Mucosa of descending colon (tissue), 3 donors: Measurements from ENCODE around the gene CDK2. TPM values are rescaled to one million over a fixed set of nuclear protein-coding genes. Genes with fewer than 3 reads are reported as not detected.
A peak's percentile ranks its signal among the peaks of the same experiment; 100 is the strongest.

Experiments
- ATAC-seq: fragments of 200-7000 bp; cut with Tn5 transposase; one replicate; pipeline ENCODE4 v1.9.1; 2020; ENCODE audit warnings: mild to moderate bottlenecking, moderate library complexity
- DNase-seq, 3 donors: peaks; one replicate each; pipeline ENCODE4 v3.0.0-alpha.2; 2020
- H3K36me3 ChIP-seq: fragments of 200-600 bp; one replicate; pipeline ENCODE4 v1.8.0; 2021; ENCODE audit warnings: low read depth, mild to moderate bottlenecking
- H3K4me1 ChIP-seq: fragments of 200-600 bp; one replicate; pipeline ENCODE4 v1.8.0; 2021; ENCODE audit warnings: low read depth, mild to moderate bottlenecking
- H3K4me3 ChIP-seq: fragments of 200-600 bp; one replicate; pipeline ENCODE4 v1.8.0; 2021; ENCODE audit warnings: mild to moderate bottlenecking
- H3K9me3 ChIP-seq: fragments of 200-600 bp; one replicate; pipeline ENCODE4 v1.8.0; 2021; ENCODE audit warnings: mild to moderate bottlenecking
- intact Hi-C, 2 donors: fragments of 100-400 bp; cut with DNase I in 1 of 2; cut with micrococcal nuclease in 1 of 2; formaldehyde crosslinking; loops; one replicate each; pipeline versions ENCODE4 v1.11.0 to v1.11.1; 2022; cut with DNase I, micrococcal nuclease
- total RNA-seq, 3 donors: library from RNA; stranded (reverse); fragmentation: NEBNext Ultra II Directional in 2 of 3; extraction: Animal tissue kit (Norgen Biotek cat#: 25700) in 2 of 3; gene quantifications; one replicate each; pipeline versions ENCODE4 v1.2.1 to v1.2.4, GENCODE V29; 2021 to 2023
- TF ChIP-seq, protein P1 (sequence below): fragments of 200-600 bp; IDR thresholded peaks from one replicate; pipeline ENCODE4 v1.8.0; 2022; ENCODE audit warnings: antibody characterized with exemption, mild to moderate bottlenecking
- donor health status: DM: no; HTN: no; CAD: no; lungs with moderate emphysema.
- donor health status: DM: no; HTN: no; CAD: no.
- donor health status: DM: no; HTN: yes; CAD: no.

CDK2 gene
- total RNA-seq, 3 donors from 2014 or later, result 17.1 to 22.1 (median 20.8) TPM

DNA sequence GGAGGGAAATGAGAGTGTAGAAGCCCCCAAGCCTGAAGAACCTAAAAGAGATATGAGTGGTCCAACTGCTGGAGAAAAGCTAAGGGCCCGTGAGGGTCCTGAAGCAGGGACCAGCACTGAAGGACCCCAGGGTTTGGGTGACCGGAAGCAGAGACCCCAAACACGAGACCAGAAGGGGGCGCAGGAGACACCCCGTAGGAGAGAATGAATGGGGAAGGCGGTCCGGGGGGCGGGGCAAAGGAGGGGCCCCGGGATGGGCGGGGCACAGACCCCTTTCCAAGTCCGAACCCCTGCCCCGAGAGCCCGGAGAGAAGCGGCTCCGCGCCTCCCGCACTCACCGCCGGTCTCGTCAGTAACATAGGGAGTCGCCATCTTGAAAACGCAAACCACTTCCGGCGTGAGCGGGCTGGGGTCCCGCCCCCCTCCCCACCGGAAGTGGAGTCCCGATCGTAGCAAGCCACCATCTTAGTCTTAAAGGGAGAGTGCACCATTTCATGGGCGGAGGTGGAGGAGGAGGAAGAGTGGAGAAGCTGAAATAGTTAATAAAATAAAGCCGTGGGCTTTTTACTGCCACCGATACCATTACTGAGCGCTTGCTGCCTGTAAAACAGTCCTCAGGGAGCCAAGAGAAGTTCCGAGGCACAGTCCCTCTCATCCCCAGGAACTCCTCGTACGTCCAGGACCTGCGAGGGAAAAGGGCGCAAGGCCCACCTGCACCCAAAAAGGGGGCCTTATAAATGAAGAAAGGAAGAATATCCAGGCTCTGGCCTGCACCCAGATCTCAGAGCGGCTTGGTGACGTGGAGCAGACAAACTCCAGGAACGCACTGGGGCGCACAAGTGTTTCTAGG lies 39.7 kb upstream of the CDK2 start:
- peak; percentile 69 for ATAC-seq
- Histone ChIP-seq H3K4me1 (peaks cover 39% of the 10 kb centered on the region), H3K4me3 (peak overlapping the region; percentile 87), H3K9me3 (no peaks in the 10 kb centered on the region), H3K36me3 (no peaks in the 10 kb centered on the region)
- intact Hi-C loops, result no loop called here
- DNase-seq, result peak; percentile 93 to 97 (median 96)
- TF ChIP-seq, protein P1, sequence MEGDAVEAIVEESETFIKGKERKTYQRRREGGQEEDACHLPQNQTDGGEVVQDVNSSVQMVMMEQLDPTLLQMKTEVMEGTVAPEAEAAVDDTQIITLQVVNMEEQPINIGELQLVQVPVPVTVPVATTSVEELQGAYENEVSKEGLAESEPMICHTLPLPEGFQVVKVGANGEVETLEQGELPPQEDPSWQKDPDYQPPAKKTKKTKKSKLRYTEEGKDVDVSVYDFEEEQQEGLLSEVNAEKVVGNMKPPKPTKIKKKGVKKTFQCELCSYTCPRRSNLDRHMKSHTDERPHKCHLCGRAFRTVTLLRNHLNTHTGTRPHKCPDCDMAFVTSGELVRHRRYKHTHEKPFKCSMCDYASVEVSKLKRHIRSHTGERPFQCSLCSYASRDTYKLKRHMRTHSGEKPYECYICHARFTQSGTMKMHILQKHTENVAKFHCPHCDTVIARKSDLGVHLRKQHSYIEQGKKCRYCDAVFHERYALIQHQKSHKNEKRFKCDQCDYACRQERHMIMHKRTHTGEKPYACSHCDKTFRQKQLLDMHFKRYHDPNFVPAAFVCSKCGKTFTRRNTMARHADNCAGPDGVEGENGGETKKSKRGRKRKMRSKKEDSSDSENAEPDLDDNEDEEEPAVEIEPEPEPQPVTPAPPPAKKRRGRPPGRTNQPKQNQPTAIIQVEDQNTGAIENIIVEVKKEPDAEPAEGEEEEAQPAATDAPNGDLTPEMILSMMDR, result peak; percentile 40

DNA sequence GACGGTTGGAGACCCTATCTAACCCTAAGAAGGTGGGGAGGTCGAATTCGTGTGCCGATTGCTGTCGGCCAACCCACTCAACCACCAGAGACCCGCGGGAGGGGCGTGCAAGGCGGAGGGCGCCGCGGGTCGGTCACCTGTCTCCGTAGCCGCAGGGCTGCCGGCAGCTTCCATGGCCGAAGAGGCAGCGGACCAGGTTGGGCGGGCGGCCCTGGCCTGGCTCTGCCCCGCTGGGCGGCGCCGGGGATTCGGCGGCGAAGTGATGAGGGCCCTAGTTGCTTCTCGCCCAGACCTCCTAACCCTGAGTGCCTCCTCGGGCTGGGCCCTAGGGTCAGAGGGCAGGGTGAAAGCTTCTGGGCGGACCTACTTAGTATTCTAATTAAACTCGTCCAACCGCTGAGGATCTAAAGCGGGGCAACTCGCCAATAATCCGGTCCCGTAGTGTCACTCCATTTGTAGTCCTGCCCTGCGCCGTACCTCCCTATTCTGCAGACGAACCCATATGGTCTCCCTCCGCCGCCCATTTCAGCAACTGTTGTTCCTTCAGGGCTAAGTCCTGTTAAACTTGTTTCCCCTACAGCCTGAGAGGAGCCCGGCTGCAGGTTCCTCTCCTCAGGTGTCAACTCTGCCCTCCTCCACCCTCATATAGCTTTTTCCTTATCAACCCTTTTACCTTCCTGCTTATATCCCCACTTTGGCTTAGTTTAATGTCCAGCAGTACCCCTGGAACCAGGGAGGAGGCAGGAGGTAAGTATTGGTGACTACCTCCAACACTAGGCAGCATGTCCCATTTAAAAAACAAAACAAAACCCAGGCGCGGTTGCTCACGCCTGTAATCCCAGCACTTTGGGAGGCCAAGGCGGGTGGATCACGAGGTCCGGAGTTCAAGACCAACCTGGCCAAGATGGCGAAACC lies 38.8 kb upstream of the CDK2 start, which contains the start of gene PYM1:
Gene PYM1 (minus strand): TSS at position 307 of the 915 bp plus-strand sequence. CDS start 133 bp downstream, at position 174.
- intact Hi-C loops, result no loop called here
- ATAC-seq (peak; percentile 54), DNase-seq (peak; percentile 86 to 92 (median 90))
- no peaks in the 10 kb centered on the region for H3K9me3 ChIP-seq
- peaks cover 39% of the 10 kb centered on the region for H3K4me1 ChIP-seq
- H3K36me3 ChIP-seq, result no peaks in the 10 kb centered on the region
- peak within 1 kb of the TSS; percentile 87 for H3K4me3 ChIP-seq
- TF ChIP-seq, protein P1, result no peak

- peak; percentile 5 for ATAC-seq
- intact Hi-C loops, result no loop called here
- TF ChIP-seq, protein P1, result no peak
- peak; percentile 64 to 90 (median 74) for DNase-seq
- Histone ChIP-seq H3K4me3 (no peak overlapping the region), H3K4me1 (peaks cover 43% of the 10 kb centered on the region), H3K36me3 (no peaks in the 10 kb centered on the region), H3K9me3 (no peaks in the 10 kb centered on the region)
Measured at GRCh38 chr12:55929306-55929791, 37.3 kb upstream of the CDK2 start.

GRCh38 chr12:55930771-55931316 lies 35.8 kb upstream of the CDK2 start, which contains the start of gene DGKA:
Gene DGKA, plus strand, starts transcription at chr12:55931162. Its CDS starts 5,342 bp downstream, at chr12:55936504.
- H3K9me3 ChIP-seq, result no peaks in the 10 kb centered on the region
- intact Hi-C loops, result loop anchor here in 1 of 2 donors (10.0 kb wide), 2 partner anchors 116 to 196 kb away; partner anchors contain the start of genes ORMDL2 and SARNP
- peak within 1 kb of the TSS; percentile 56 for H3K4me3 ChIP-seq
- ATAC-seq (peak; percentile 43), DNase-seq (peak; percentile 75 to 87 (median 77))
- peaks cover 39% of the 10 kb centered on the region for H3K4me1 ChIP-seq
- H3K36me3 ChIP-seq, result no peaks in the 10 kb centered on the region
- TF ChIP-seq, protein P1, result peak; percentile 11

DNA sequence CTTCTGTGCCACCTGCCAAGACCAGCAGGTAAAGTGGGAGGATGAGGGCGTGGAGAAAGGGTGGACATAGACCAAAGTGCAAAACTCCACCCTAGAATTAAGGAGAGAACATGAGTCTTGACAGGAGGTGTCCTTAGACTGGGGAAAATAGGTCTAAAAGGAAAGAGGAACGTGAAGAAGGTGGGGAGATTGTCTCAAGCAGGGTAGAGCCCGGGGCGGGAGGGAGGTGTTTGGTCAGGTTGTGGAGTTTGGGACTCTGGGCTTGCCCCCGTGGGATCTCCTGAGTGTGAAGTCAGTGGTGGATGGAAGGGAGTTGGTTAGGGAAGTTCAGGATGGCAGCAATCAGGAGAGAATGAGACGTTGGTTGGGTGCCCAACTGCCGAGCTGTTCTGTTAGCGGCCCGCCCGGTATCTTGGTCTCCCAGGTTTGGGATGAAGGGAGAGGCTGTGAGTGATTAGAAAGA lies 35.3 kb upstream of the CDK2 start:
- no peaks in the 10 kb centered on the region for H3K9me3 ChIP-seq
- TF ChIP-seq, protein P1, result no peak
- intact Hi-C loops, result loop anchor here in 1 of 2 donors (10.0 kb wide), 2 partner anchors 117 to 197 kb away; partner anchors contain the start of genes ORMDL2 and SARNP
- peaks cover 34% of the 10 kb centered on the region for H3K4me1 ChIP-seq
- DNase-seq (peak; percentile 56 to 67 (median 59)), ATAC-seq (peak; percentile 48)
- H3K4me3 ChIP-seq, result peak overlapping the region; percentile 56
- no peaks in the 10 kb centered on the region for H3K36me3 ChIP-seq
